NCI-H1417 (cell line): Measurements from ENCODE around the gene GOLGA6B.
"Not testable (repeated sequence)": the region's sequence is repeated elsewhere in the genome, so short reads cannot be mapped to it uniquely, and the experiment has no call there.

Experiments used
- DNase-seq, 3 experiments: peaks; one replicate each; lab custom pipeline; 2025; lab: John Stamatoyannopoulos, UW

GOLGA6B gene

DNA sequence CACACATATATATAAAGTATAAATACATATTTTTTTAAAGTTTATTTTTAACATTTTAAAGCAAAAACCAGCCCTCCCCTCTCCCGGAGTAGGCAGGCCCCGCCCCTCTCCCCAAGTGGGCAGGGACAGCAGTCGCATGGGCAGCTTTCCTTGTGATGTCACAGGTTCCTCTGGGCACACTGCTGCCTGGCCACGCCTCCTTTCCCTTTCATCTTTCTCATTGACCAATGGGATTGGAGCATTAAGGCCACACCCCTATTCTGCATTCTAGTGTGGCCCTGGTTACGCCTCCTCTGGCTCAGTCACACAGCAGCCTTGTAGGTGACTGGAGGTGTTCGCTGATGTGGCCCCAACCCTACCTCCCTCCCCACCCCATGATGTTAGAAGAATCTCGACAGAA, at the start of gene GOLGA6B:
Gene GOLGA6B (plus strand): TSS at position 301 of the 400 bp plus-strand sequence. CDS start 41 bp downstream, at position 342.
- DNase-seq: not testable (repeated sequence)

- no peak for DNase-seq
These were observed 49.7 kb upstream of the GOLGA6B start for GRCh38 chr15:72604794-72605193.

- DNase-seq: not testable (repeated sequence)
These were observed 46.4 kb upstream of the GOLGA6B start for GRCh38 chr15:72608084-72608483.

DNA sequence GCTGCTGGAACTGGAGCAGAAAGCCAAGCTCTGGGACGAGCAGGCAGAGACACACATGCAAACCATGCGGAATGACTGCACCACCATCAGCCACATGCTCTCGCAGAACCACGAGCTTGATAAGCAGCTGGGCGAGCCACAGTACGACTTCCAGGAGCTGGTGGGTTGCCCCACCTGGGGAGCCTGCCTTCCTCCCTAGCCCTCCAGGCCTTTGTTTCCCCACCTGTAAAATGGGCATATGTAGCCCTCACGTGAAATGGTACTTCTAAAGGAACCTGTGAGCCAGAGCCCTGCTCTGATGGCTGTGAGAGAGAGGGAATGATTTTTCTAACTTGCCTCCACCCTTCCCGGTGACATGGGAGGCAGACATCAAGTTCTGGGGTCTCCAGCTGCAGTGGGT, 44.6 kb upstream of the GOLGA6B start:
- DNase-seq: no peak

DNA sequence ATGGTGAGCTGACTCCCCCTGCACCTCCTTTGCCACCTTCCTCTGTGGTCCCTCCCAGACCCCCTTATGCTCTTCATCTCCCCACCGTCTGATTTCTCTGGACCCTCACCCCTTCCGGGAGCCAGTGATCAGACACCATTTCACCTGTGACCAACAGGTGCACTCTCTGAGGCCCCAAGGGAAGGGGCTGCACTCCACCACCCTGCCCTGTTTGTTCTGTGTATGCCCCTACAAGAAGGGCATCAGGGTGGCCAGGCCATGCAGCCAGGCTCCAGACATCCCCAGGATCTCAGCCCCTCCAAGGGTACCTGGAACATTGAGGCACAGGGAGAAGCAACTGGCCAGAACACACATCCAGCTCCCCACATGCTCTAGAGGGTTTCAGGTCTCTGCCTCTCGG, 42.2 kb upstream of the GOLGA6B start:
- DNase-seq: not testable (repeated sequence)

DNA sequence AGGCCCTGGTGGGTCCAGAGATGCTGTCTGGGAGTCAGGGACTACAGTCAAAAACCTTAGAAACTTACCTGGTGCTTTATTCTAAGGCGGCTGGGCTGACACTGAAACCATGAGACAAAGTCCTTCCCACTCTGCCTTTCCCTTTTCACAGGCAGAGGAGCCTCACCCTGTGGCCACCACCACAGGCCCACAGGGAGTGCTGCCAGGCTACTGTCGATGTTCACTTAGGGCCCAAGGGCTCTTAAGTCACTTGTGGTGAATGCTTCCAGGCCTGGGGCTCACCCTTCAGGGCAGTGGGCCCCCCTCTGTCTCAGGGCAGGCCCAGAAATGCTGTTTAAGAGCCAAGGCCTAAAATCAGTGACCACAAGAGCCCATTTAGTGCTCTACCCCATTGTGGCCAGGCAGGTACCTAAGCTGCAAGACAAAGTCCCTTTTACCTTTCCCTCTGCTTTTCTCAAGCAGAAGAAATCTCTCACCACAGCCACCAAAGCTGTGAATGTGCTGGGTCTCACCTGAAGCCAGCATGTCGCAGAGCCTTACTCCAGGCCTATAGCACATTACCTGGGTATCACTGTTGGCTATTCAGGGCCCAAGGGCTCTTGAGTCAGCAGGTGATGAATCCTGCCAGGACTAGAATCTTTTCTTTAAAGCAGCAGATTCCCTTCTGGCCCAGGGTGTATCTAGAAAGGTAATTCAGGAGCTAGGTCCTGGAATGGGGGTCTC, 39.5 kb upstream of the GOLGA6B start:
- peak; percentile 30 to 60 (median 57) for DNase-seq

DNA sequence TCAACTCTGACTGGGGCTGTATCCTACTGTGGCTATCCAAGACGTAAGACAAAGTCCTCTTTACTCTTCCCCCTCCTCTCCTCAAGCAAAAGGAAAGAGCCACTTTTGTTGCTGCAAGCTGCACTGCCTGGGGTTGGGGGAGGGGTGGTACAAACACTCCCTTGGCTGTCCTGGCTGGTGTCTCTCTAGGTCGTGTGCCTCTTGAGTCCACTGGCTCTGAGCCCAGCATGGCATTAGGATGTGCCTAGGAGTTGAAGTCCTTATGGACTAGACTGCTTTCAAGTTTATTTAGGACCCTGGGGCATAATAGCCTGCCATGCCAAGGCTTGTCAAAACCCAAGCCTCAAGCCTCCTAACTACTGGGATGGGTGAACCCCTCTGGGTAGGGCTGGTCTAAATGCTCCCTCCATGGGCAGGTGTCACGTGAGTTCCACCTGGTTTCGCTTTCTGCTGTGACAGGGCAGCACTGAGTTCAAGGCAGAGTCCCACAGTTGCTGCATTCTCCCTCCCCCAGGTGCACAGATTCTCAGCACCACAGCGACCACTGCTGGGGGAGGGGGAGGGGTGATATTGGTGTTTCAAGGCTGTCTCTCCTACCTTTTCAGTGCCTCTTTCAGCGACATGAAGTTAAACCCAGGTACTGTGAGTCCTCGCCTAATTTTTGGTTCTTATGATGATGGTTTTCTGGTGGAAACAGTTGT, 38.8 kb upstream of the GOLGA6B start:
- DNase-seq: peak; percentile 30 to 71 (median 64)

- no peak for DNase-seq
These were observed 37.8 kb upstream of the GOLGA6B start for GRCh38 chr15:72616491-72617210.

DNA sequence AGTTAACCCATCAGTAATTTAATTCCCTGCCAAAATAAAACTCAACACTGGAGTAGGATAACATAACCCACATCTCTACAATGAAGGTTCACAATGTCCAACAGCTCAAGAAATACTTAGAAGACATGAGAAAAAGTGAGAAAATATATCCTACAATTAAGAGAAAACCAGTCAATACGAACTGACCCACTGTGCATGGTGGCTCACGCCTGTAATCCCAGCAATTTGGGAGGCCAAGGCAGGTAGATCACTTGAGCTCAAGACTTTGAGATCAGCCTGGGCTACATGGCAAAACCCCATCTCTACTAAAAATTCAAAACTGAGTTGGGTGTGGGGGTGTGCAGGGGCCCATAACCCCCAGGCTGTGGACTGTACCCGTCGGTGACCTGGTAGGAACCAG, 30.6 kb upstream of the GOLGA6B start:
- not testable (repeated sequence) for DNase-seq

DNA sequence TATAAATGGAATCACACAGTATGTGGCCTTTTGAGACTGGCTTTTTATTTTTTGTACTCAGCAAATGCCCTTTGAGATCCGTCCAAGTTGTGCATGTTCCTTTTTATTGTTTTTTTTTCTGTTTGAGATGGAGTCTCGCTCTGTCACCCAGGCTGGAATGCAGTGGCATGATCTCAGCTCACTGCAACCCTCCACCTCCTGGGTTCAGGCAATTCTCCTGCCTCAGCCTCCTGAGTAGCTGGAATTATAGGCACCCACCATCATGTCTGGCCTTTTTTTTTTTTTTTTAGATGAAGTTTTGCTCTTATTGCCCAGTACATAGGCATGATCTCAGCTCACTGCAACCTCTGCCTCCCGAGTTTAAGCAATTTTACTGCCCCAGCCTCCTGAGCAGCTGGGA, 28.3 kb upstream of the GOLGA6B start:
- not testable (repeated sequence) for DNase-seq

DNA sequence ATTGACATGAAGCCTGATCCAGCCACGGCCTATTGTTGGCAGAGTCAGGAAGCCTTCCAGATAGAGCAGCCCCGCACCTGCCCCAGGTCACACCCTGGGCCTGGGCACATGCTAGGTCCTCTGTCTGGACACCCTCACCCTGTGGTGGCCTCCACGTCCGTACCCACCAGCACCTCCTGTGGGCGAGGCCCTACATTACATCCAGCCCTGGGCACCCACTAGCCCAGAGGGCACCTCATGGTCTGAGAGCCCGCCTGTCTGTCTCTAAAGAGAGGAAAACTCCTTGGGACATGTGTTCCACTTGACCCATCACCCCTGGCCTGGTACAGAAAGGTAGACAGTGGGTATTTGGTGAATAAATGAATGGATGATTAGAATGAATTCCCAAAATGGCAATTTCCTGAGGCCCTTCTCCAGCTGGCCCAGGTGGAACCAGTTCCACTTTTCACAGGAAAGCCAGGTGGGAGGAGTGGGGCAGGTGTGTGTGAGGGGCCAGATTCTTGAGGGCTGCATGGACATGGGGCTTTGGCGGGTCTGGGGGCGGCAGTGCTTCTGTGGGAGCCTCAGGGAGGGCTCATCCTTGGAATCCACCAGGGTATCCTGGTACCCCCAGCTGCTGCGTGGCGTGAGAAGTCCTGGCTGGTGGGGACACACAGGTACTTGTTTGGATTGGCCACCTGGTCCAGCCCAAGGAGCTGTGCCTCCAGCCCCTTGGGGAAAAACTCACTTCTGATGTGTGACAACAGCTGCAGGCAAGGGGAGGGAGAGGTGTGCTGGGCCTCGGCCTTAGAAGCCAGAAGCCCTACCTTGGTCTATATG, 26.0 kb upstream of the GOLGA6B start:
- not testable (repeated sequence) for DNase-seq

GRCh38 chr15:72629068-72629570, 25.4 kb upstream of the GOLGA6B start:
- not testable (repeated sequence) for DNase-seq

DNA sequence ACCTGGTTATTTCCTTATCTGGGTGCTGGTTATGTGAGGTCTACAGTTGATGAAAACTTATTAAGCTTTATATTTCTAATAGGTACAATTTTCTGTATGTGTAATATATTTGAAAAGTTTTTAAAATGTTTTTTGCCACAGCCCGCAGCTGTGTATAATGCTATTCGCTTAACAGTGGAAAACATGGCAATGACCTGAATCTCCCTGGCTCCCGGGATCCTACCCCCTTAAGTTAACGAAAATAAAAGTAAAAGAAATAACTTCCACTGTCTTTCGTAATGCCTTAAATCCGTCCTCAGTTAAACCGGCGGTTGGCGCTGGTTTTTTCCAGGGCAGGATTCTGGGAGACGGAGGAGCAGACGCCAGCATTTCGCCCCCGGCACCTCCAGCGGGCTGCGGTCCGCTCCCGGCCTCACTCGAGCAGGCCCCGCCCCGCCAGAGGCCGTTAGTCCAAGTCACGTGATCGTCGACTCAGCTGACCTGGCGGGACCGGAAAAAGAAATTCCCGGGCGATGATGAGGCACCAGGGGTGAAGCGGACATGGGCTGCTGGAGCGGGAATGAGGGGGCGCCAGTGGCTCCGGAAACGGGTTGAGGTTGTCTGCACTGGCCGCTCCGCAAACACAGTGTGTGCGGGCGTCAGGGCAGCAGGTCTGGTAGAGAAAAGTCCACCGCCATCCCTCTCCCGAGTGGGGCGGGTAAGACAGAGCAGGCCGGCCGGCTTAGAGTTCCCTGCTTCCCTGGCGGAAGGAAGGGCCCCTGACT, 17.8 kb upstream of the GOLGA6B start:
- not testable (repeated sequence) for DNase-seq

DNA sequence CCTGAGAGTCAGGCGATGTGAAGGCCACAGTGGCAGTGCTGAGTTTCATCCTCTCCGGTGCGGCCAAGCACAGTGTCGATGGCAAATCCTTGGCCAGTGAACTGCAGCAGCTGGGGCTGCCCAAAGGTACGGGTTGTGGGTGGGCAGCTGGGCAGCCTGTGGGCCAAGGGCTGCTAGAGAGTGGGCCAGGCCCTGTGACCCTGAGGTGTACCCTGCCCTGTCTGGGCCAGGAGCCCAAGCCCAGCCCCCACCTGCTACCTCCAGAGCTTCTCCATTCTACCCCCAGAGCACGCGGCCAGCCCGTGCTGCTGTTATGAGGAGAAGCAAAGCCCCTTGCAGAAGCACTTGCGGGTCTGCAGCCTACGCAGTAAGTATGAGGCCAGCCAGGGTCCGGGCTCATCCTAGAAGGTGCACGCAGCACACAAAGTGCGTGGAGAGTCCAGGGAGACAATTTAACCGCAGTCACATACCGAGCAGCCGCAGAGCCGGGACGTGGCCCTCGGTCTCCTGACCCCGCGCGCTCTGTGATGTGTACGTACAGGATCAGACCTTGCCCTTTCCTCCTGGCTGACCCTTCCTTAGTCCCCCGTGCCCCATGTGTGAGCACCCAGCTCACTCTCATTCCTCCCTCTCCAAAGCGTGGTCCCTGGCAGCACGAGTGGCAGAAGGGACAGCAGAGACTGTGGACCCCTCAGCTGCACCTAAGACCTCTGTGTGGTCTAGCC, 14.6 kb upstream of the GOLGA6B start:
- not testable (repeated sequence) for DNase-seq

DNA sequence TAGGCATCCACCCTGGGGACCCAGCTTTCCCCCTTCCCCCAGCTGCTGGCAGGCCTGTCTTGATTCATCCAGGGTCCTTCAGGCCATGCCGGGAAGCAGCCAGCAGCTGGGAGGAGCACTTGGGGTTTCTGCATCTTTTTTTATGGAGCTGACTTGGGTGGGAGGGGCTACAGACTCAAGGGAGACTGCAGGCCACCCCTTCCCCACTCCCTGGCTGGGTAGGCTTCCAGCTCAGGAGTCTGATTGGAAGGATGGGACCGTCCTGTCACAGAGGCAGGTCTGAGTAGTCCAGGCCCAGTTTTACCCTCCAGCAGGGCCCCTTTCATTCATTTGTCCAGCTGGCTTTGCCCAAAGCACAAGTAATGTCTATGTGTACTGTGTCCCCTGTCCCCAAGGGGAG, 12.2 kb upstream of the GOLGA6B start:
- DNase-seq: not testable (repeated sequence)

GRCh38 chr15:72648631-72649253, 5.8 kb upstream of the GOLGA6B start:
- not testable (repeated sequence) for DNase-seq

DNA sequence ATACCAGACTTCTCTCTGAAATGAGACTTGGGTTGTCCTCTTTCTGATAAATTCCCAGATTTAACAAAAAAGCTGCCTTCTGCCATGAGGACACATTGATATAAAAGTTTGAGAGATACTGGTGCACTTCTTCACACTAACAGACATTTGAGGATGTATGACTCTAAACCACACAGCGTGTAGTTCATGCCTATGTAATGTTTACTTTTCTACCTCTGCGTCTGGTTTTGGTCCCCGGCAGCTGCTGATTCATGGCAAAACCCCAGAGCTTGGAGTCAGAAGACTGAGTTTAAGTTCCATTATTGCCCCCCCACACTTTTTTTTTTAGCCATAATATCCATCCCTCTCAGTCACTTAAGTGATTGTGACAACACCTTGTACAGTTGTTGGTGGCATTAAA, 1.5 kb downstream of the GOLGA6B start:
- DNase-seq: not testable (repeated sequence)

- not testable (repeated sequence) for DNase-seq
These were observed 6.6 kb downstream of the GOLGA6B start for GRCh38 chr15:72661081-72661480.

GRCh38 chr15:72663931-72664330, 9.4 kb downstream of the GOLGA6B start:
- DNase-seq: not testable (repeated sequence)

- DNase-seq: not testable (repeated sequence)
These were observed 11.2 kb downstream of the GOLGA6B start for GRCh38 chr15:72665706-72666105.
